Measurements from ENCODE around the gene ASIC1. TPM values are rescaled to one million over a fixed set of nuclear protein-coding genes. Genes with fewer than 3 reads are reported as not detected.

ASIC1 gene
- total RNA-seq, result 1 to 10 TPM in 1 of 6 donors, under 1 TPM in 5; 0.14 to 1.0 (median 0.55) TPM
- 1 to 10 TPM in 1 of 2 donors, under 1 TPM in 1; 0.38 to 1.0 TPM for polyA plus RNA-seq

GRCh38 chr12:50057000-50057841 is at the start of gene ASIC1:
ASIC1 (plus strand) TSS chr12:50057596; CDS start chr12:50058767, 1,171 bp downstream.
- ATAC-seq (peak; percentile 73 to 83 (median 80)), FAIRE-seq (no peak), DNase-seq (peak; percentile 57 to 90 (median 68))
- Histone ChIP-seq H3K4me3 (peak within 1 kb of the TSS; percentile 53 to 68 (median 56)), H3K4me1 (peaks cover 0 to 6% (median 0%) of the 10 kb centered on the region in 3 donors), H3K27ac (no peak within 1 kb of the TSS), H3K36me3 (no peaks in the 10 kb centered on the region), H3K9me3 (no peaks in the 10 kb centered on the region), H3K27me3 (no peaks in the 10 kb centered on the region)
- intact Hi-C loops (cut with DNase I), result loop anchor here in 1 of 3 donors (5.0 kb wide), 1 partner anchor 85 kb away; the partner anchor contains the start of gene AQP6
- no peak for TF ChIP-seq CTCF (IDR thresholded peaks at IDR 0.05)
- 1 to 2% methylated on average over 46 to 88 of the region's 88 CpGs for WGBS, 2 donors

- Histone ChIP-seq H3K4me1 (no peaks in the 10 kb centered on the region), H3K36me3 (no peaks in the 10 kb centered on the region), H3K4me3 (no peak overlapping the region), H3K27ac (no peak overlapping the region), H3K9me3 (no peaks in the 10 kb centered on the region), H3K27me3 (no peaks in the 10 kb centered on the region)
- no peak for TF ChIP-seq CTCF (IDR thresholded peaks at IDR 0.05)
- intact Hi-C loops (cut with DNase I), result no loop called here
- ATAC-seq, result no peak
- WGBS, 2 donors, result 83 to 95% methylated on average over 2 of the region's 2 CpGs
- no peak for DNase-seq
- no peak for FAIRE-seq
These were observed 43.8 kb upstream of the ASIC1 start for GRCh38 chr12:50013361-50014147.

- Histone ChIP-seq H3K36me3 (no peaks in the 10 kb centered on the region), H3K4me3 (no peak overlapping the region), H3K9me3 (no peaks in the 10 kb centered on the region), H3K27ac (no peak overlapping the region), H3K27me3 (no peaks in the 10 kb centered on the region), H3K4me1 (no peaks in the 10 kb centered on the region)
- WGBS, 2 donors, result 93 to 98% methylated on average over 3 of the region's 3 CpGs
- intact Hi-C loops (cut with DNase I), result no loop called here
- no peak for TF ChIP-seq CTCF (IDR thresholded peaks at IDR 0.05)
- FAIRE-seq, result no peak
- ATAC-seq, result no peak
- DNase-seq, result no peak
These were observed 43.1 kb upstream of the ASIC1 start for GRCh38 chr12:50014342-50014741.

- FAIRE-seq (no peak), ATAC-seq (peak in 3 of 4 donors; percentile 64 to 89 (median 69)), DNase-seq (peak in 2 of 6 donors; percentile 28 to 41)
- intact Hi-C loops (cut with DNase I), result no loop called here
- Histone ChIP-seq H3K27me3 (no peaks in the 10 kb centered on the region), H3K4me1 (no peaks in the 10 kb centered on the region), H3K27ac (peak overlapping the region in 1 of 4 donors; percentile 45), H3K4me3 (no peak overlapping the region), H3K36me3 (no peaks in the 10 kb centered on the region), H3K9me3 (no peaks in the 10 kb centered on the region)
- WGBS, 2 donors, result 67 to 69% methylated on average over 10 of the region's 10 CpGs
- TF ChIP-seq CTCF (IDR thresholded peaks at IDR 0.05), result no peak
These were observed 40.6 kb upstream of the ASIC1 start for GRCh38 chr12:50016501-50017475.

Measured in pancreas (tissue), 10 donors.